Epithelial cell of esophagus (primary cell): ENCODE results near the gene MYOF.

Experiments
- DNase-seq: peaks from one replicate; pipeline ENCODE4 v3.0.0; 2010; ENCODE audit warnings: low read depth
- H3K4me3 ChIP-seq: 2 replicates; pipeline ENCODE4 v1.5.1; 2011; ENCODE audit warnings: mild to moderate bottlenecking, low read length, control low read depth
- TF ChIP-seq, protein P1 (sequence below): IDR thresholded peaks from 2 replicates; pipeline ENCODE4 v1.5.1; 2011; ENCODE audit warnings: low read depth, mild to moderate bottlenecking, low read length, control low read depth, inconsistent platforms; ENCODE audit not compliant: insufficient read depth; ENCODE audit errors: missing control alignments

Gene MYOF

GRCh38 chr10:93456480-93456879 is 25.7 kb downstream of the MYOF start:
- no peak for DNase-seq
- TF ChIP-seq, protein P1, sequence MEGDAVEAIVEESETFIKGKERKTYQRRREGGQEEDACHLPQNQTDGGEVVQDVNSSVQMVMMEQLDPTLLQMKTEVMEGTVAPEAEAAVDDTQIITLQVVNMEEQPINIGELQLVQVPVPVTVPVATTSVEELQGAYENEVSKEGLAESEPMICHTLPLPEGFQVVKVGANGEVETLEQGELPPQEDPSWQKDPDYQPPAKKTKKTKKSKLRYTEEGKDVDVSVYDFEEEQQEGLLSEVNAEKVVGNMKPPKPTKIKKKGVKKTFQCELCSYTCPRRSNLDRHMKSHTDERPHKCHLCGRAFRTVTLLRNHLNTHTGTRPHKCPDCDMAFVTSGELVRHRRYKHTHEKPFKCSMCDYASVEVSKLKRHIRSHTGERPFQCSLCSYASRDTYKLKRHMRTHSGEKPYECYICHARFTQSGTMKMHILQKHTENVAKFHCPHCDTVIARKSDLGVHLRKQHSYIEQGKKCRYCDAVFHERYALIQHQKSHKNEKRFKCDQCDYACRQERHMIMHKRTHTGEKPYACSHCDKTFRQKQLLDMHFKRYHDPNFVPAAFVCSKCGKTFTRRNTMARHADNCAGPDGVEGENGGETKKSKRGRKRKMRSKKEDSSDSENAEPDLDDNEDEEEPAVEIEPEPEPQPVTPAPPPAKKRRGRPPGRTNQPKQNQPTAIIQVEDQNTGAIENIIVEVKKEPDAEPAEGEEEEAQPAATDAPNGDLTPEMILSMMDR = no peak
- H3K4me3 ChIP-seq = no peak overlapping the region

- DNase-seq = no peak
- TF ChIP-seq, protein P1 = no peak
- H3K4me3 ChIP-seq = no peak overlapping the region
These were observed 27.4 kb downstream of the MYOF start for GRCh38 chr10:93454736-93455135.

DNA sequence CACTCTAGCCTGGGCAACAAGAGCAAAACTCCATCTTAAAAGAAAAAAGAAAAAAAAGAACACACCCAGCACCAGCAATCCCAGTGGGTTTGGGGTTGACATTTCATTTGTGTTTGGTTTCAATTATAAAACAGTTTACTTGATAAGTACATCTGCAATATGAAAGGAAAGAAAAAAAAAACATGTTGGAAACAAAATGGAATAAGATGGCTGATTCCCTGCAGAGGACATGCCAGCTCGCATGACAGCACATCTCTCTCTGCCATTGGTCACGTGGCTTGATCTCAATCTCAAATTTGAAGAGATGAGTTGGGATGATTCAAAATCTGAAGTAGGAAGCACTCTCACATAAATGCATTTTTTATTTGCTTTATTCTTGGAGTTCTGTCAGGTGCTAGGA is 28.0 kb downstream of the MYOF start:
- no peak for DNase-seq
- TF ChIP-seq, protein P1 = no peak
- H3K4me3 ChIP-seq = no peak overlapping the region

- DNase-seq = no peak
- H3K4me3 ChIP-seq = no peak overlapping the region
- TF ChIP-seq, protein P1 = no peak
These were observed 30.0 kb downstream of the MYOF start for GRCh38 chr10:93452143-93452542.

GRCh38 chr10:93451244-93451947 is 30.7 kb downstream of the MYOF start:
- TF ChIP-seq, protein P1 = no peak
- DNase-seq = no peak
- H3K4me3 ChIP-seq = no peak overlapping the region

DNA sequence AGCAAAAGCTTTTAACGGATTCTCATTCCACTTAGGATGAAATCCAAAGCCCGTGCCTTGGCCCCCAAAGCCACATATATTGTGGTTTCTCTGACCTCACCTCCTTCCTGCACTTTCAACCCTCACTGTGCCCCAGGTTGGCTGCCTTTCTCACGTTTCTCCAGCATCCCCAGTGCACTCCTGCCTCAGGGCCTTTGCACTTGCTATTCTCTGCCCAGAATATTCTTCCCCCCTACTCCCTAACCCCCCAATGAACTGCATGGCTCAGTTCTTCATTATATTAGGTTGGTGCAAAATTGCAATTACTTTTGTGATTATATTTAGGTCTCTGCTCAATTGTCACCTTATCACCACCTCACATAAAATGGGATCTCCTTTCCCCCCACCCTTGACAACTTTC is 34.2 kb downstream of the MYOF start:
- no peak for DNase-seq
- TF ChIP-seq, protein P1 = no peak
- no peak overlapping the region for H3K4me3 ChIP-seq

DNA sequence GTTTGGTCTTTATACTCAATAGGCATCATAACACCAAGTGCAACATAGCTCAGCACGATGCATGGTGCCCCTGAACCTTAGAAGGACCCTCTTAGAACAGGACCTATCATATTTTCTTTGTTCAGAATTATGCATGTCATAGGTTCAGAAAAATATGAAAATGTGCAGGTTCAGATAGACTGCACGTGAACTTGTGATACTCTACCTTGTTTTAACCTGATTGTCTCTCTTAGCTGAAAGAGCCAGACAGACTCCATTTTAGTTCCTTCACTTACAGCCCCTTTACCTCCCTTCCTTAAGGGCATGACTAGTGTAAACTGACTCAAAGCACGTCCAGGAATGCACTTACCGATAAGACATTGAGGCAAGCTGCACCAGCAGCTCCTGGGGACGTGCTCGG is 35.1 kb downstream of the MYOF start:
- H3K4me3 ChIP-seq = no peak overlapping the region
- no peak for DNase-seq
- TF ChIP-seq, protein P1 = no peak
